HG03432 (cell line): ENCODE results near the gene BCL11B.

ENCODE experiments used
- ATAC-seq: cut with Tn5 transposase; IDR thresholded peaks from one replicate; pipeline ENCODE4 v1.9.1; 2021; ENCODE audit warnings: mild to moderate bottlenecking, moderate library complexity; ENCODE audit not compliant: unreplicated experiment

BCL11B gene

GRCh38 chr14:99123208-99123870, 148.7 kb downstream of the BCL11B start:
- no peak for ATAC-seq

GRCh38 chr14:99122521-99123125, 149.4 kb downstream of the BCL11B start:
- no peak for ATAC-seq

DNA sequence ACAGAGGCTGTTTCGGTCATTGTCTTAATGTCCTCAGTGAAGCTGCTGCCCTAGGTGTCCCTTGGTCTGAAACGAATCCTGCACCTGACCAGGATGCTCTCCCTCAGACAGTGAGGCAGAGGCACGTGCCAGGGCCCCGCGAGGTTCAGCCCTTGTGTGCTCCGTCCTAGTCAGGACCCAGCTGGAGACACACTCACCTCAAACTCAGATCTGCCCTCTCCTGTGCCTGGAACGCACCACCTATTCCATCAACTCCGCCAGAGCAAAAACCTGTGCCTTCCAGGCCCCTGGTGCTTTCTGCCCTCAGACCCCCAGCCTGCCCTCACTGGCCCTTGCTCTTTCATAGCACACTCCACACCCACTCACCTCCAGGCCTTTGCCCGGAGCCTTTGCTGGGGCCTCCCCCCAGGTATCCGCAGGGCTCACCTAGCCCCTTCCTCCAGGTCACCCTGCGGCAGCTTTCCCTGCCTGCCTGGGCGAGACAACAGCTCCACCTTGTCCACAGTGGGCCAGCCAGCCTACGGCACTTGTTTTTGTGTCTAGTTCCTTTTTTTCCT, 150.6 kb downstream of the BCL11B start:
- ATAC-seq = no peak

DNA sequence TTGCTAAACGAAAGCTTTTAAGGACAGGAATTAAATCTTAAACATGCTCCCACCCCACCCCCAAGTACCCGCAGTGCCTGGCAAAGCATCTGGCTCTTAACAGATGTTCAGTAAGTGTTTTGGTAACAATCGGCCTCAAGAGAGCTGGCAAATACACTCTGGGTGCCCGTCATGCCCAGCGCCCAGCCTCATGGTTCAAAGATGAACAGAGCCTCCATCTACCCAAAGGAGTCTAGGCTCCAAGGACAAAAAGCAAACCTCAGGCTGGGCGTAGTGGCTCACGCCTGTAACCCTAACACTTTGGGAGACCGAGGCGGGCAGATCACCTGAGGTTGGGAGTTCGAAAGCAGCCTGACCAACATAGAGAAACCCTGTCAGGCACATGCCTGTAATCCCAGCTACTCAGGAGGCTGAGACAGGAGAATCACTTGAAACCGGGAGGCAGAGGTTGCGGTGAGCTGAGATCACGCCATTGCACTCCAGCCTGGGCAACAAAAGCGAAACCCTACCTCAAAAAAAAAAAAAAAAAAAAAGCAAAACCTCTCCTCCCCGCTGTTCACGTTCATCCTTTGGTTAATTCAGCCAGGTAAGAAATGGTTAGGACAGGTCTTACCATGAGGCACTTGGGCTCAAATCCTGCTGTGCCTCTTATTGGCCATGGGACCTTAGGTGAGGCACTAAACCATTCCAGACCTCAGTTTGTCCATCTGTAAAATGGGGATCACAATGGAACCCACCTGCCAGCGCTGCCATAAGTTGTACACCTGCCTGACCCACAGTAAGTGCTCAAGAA, 151.3 kb downstream of the BCL11B start:
- ATAC-seq = no peak

GRCh38 chr14:99119554-99120525, 152.2 kb downstream of the BCL11B start:
- ATAC-seq = no peak
